ENCODE data around the gene GPR143.
"Not testable (repeated sequence)": the region's sequence is repeated elsewhere in the genome, so short reads cannot be mapped to it uniquely, and the experiment has no call there.

The GPR143 gene

DNA sequence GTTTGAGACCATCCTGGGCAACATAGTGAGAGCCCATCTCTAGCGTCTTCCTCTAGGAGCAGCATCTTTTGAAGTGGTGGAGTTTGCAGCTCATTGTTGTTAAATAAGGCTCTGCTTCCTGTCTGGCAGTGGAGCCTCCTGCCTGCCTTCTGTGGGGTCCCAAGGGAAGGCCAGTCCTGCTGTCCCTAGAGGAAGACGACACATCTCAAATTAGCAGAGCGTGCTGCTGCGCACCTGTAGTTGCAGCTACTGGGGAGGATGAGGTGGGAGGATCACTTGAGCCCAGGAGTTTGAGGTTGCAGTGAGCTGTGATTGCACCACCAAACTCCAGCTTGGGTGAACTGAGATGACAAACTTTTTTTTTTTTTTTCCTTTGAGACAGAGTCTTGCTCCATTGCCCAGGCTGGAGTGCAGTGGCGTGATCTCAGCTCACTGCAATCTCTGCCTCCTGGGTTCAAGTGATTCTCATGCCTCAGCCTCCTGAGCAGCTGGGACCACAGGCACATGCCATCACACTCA is 2.7 kb upstream of the GPR143 start:
- DNase-seq (ENCODE audit: low spot score): not testable (repeated sequence)

GRCh38 chrX:9767375-9767774 is 1.7 kb upstream of the GPR143 start:
- DNase-seq (ENCODE audit: low spot score): no peak

- DNase-seq (ENCODE audit: low spot score): no peak
Measured at GRCh38 chrX:9765072-9765736, 443 bp downstream of the GPR143 start.

- DNase-seq (ENCODE audit: low spot score): no peak
Measured at GRCh38 chrX:9759337-9759736, 6.3 kb downstream of the GPR143 start.

DNA sequence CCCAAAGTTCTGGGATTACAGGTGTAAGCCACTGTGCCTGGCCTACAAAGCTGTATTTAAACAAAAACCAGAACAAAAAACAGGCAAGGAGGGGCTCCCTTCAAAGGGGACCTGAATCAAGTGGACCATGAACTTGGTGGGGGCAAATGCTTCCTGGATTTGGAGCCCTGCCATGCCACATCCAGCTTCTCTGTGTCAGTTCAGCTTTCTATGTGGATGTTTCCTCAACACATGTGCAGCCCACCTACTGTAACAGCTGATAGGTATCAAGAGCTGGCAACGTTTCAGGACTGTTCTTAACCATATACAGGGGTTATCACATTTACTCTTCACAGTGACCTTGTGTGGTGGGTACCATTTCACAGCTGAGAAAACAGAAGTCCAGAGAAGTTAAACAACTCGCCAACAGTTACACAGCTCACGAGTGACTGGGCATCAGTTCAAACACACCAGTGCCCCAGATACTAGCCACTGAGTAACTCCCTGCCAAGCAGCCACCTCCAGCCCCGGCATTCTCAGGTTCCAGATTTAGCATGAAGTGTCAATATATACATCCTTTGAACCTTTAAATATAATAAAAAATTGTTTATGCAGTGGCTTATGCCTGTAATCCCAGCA is 7.5 kb downstream of the GPR143 start:
- no peak for DNase-seq (ENCODE audit: low spot score)

DNA sequence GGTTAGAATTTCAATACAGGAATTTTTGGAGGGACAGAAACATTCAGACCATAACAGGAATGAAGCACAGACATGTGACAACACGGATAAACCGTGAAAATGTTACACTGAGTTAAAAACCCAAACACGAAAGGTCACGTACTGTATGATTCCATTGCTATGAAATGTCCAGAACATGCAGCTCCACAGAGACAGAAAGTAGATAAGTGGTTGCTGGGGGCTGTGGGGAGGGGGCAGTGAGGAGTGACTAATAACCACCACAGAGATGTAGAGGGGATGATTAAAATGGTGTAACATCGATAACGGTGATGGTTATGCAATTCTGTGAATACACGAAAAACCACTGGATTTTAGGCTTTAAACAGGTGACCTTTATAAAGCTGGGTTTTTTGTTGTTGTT is 8.3 kb downstream of the GPR143 start:
- no peak for DNase-seq (ENCODE audit: low spot score)

GRCh38 chrX:9749146-9749692 is 16.4 kb downstream of the GPR143 start:
- peak; percentile 10 for DNase-seq (ENCODE audit: low spot score)

DNA sequence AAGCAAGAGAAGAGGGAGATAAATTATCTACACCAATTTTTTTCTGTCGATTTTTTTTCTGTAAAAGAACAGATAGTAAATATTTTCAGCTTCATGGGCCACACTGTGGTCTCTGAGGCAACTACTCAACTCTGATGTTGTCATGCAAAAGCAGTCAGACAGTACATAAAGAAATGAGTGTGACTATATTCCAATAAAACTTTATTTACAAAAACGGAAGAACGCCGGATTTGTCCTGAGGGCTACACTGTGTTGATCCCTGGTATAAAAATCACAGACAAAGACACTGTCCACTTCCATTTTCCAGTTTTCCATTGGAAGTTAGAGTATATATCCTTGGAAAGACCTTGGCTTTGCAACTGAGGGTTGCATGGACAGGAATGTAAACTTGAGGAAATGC is 18.0 kb downstream of the GPR143 start:
- DNase-seq (ENCODE audit: low spot score): no peak

GRCh38 chrX:9746148-9746888 is 19.3 kb downstream of the GPR143 start:
- no peak for DNase-seq (ENCODE audit: low spot score)

- DNase-seq (ENCODE audit: low spot score): peak; percentile 9
Measured at GRCh38 chrX:9745417-9746115, 20.1 kb downstream of the GPR143 start.

GRCh38 chrX:9739130-9739529 is 26.5 kb downstream of the GPR143 start:
- no peak for DNase-seq (ENCODE audit: low spot score)

GRCh38 chrX:9738151-9738550 is 27.5 kb downstream of the GPR143 start:
- no peak for DNase-seq (ENCODE audit: low spot score)

DNA sequence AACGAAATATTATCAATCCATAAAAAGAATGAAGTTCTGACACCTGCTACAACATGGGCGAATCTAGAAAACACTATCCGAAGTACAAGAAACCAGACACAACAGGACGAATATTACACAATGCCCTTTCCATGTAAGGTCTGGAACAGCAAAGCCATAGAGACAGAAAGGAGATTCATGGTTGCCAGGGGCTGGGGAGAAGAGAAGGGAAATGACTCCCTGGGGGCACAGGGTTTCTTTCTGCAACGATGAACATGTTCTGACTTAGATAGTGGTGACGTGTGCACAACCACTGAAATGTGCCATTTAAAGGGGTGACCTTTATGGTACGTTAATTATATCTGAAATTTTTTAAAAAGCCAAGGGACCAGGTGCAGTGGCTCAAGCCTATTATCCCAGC is 28.3 kb downstream of the GPR143 start:
- DNase-seq (ENCODE audit: low spot score): no peak

DNA sequence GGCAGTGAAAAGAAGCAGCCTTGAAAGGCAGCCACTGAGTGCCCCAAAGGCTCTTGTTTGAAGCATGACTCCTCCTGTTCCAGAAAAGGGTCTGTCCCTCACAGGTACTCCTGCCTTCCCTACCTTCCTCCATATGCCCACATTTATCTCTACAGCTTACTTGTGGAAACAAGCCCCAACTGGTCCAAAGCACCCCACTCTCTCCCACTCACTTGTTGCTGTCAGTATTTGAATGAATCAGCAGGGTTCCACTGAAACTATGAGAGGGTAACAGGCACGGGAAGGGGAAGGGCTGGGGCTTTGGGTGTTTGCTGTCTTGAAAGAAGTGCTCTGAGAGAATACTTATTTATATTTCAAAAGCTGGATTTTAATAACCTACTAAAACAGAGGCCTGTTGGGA is 34.9 kb downstream of the GPR143 start:
- no peak for DNase-seq (ENCODE audit: low spot score)

- no peak for DNase-seq (ENCODE audit: low spot score)
Measured at GRCh38 chrX:9730078-9730477, 35.6 kb downstream of the GPR143 start.

- no peak for DNase-seq (ENCODE audit: low spot score)
Measured at GRCh38 chrX:9729171-9729885, 36.3 kb downstream of the GPR143 start.

DNA sequence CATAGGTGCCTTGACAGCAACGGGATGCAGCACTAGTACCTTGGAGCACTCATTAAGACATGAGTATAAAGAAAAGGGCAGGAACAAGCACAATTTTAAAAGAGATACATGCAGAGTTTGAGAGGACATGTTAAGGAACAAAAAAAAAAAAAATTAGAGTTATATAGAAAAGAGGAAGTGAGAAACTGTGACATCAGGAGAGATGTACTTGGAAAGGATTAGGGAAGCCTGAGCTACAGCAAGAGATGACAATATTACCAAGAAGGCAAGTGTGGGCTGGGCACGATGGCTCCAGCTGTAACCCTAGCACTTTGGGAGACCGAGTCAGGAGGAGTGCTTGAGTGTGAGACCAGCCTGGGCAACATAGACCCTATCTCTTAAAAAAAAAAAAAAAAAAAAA is 37.4 kb downstream of the GPR143 start:
- DNase-seq (ENCODE audit: low spot score): peak; percentile 12

DNA sequence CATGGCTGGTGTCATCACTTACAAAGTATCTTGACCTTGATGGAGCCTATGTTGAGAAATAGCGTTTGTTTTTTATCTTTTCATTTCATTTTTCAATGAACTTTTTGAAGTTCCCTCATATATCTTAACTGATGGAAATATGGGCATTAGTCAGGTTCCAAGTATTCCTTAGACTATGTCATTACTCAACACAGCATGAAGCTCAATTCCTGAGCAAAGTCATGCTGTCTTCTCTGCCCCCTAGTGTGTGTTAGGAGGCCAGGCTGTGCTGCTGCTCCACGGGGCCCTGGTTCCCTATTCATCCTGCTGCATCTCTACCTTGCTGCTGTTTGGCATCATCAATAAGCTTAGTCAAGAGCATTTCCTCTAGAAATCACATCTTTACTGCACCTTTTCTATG is 40.9 kb downstream of the GPR143 start:
- no peak for DNase-seq (ENCODE audit: low spot score)

DNA sequence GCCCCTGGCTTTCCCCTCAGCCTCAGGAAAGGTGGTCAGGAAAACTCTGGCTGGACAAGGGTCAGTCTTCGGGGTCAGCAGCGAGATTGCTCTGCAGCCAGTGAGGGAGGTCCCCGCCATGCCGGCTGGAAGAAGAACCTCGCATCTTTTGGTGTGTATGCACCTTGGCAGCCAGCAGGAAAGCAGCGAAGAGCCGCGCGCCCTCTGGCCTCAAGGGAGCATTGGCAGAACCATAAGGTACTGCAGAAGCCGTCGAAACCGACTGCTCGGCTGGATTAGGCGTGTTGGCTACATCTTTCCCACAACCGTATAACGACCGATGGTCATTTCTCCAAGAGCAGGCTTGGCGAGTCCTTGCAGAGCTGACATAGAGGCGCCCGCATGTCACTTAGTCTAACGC is 48.3 kb downstream of the GPR143 start:
- DNase-seq (ENCODE audit: low spot score): no peak

GRCh38 chrX:9710332-9710731 is 55.3 kb downstream of the GPR143 start:
- no peak for DNase-seq (ENCODE audit: low spot score)

DNA sequence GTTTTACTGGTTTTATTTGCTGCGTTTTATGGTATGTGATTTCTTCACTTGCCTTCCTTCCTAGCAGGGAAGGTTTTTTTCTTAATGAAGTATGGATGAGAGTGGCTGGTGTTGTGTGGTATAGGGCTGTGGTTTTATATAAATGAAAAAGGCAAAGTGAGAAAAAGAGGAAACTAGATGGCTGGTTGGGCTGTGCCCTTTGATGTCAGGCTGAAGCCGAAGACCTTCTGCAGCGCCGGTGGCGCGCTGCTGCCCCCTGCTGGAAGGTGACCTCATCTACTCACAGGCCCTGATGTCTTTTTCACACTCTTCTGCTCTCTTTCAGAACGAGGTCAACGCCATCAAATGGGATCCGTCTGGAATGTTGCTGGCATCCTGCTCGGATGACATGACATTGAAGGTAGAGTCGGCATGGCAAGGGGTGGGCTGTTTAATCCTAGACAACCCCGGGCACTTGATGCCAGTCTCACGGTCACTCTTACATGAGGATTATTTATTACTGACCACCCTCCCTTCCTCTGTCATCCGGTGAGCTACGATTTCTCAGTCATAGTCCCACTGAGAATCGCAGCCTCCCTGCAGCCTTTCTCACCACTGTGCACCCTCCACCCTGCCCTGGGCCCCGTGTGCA is 56.6 kb downstream of the GPR143 start:
- DNase-seq (ENCODE audit: low spot score): peak; percentile 78
